K562 (cell line): ENCODE measurements around the gene ZNF358.

Experiments used
- CTCF ChIP-seq, 3 experiments: IDR thresholded peaks in 2 of 3; conservative IDR thresholded peaks in 1 of 3; 2 replicates each; pipeline ENCODE4 v1.5.1; 2011 to 2012; ENCODE audit warnings: low read length in 3 of 3, mild to moderate bottlenecking in 3 of 3, control low read depth in 2 of 3, improper control_type of control experiment in 1 of 3, inconsistent platforms in 1 of 3, low read depth in 1 of 3, mixed read lengths in 1 of 3, moderate library complexity in 1 of 3; ENCODE audit not compliant: insufficient read depth in 2 of 3
- ELF4 ChIP-seq: fragments of 450-650 bp; formaldehyde crosslinking; IDR thresholded peaks from 2 replicates; pipeline ENCODE4 v1.4.0; 2022; ENCODE audit warnings: missing genetic modification characterization
- FOS ChIP-seq: IDR thresholded peaks from 3 replicates; pipeline ENCODE4 v1.6.1; 2011; ENCODE audit not compliant: insufficient read length; ENCODE audit errors: extremely low read depth
- GATA2 ChIP-seq: sonication (generic); formaldehyde crosslinking; IDR thresholded peaks from 2 replicates; pipeline ENCODE4 v1.4.0; 2020; ENCODE audit warnings: mild to moderate bottlenecking, missing genetic modification reagents
- PTRF ChIP-seq: fragments of 450-650 bp; IDR thresholded peaks from 2 replicates; pipeline ENCODE4 v1.6.1; 2016; ENCODE audit warnings: mild to moderate bottlenecking, missing genetic modification characterization, missing compliant biosample characterization

GRCh38 chr19:7541475-7541824 is 25.5 kb downstream of the ZNF358 start:
- TF ChIP-seq CTCF (IDR thresholded peaks at IDR 0.05 in 2 of 3, conservative IDR thresholded peaks at IDR 0.05 in 1 of 3; ENCODE audit: insufficient read depth in 2 of 3, low read depth in 1 of 3, low read length in 3 of 3) (no peak), PTRF (tag) (no peak), ELF4 (CRISPR knock-in tag) (no peak), GATA2 (CRISPR knock-in tag) (no peak), FOS (no peak)
